Keratinocyte (primary cell): Measurements from ENCODE around the gene SHC1.

Experiments used
- CTCF ChIP-seq, 3 experiments: IDR thresholded peaks in 1 of 3; conservative IDR thresholded peaks in 1 of 3; optimal IDR thresholded peaks in 1 of 3; 2 replicates in 2 of 3; 3 replicates in 1 of 3; pipeline versions ENCODE3 to v1.5.1; 2011; ENCODE audit warnings: low read length in 3 of 3, mild to moderate bottlenecking in 3 of 3, moderate library complexity in 2 of 3, control low read depth in 1 of 3, inconsistent platforms in 1 of 3; ENCODE audit not compliant: insufficient read depth in 2 of 3; ENCODE audit errors: extremely low read depth in 1 of 3
- EZH2 ChIP-seq: IDR thresholded peaks from one replicate; pipeline ENCODE4 v1.6.1; 2012; ENCODE audit warnings: inconsistent platforms, mild to moderate bottlenecking, low read length, moderate library complexity

- TF ChIP-seq CTCF (optimal IDR thresholded peaks at IDR 0.05 in 1 of 3, IDR thresholded peaks at IDR 0.05 in 1 of 3, conservative IDR thresholded peaks at IDR 0.05 in 1 of 3; ENCODE audit: extremely low read depth in 1 of 3, insufficient read depth in 2 of 3, low read length in 3 of 3) = no peak
- TF ChIP-seq EZH2 = no peak
These were observed 30.4 kb downstream of the SHC1 start for GRCh38 chr1:154940213-154940560.
